Measurements from ENCODE around the gene PLSCR4. TPM values are rescaled to one million over a fixed set of nuclear protein-coding genes. Genes with fewer than 3 reads are reported as not detected.

Gene PLSCR4
- total RNA-seq, 1 experiment from 2014 or later = 3.5 TPM

DNA sequence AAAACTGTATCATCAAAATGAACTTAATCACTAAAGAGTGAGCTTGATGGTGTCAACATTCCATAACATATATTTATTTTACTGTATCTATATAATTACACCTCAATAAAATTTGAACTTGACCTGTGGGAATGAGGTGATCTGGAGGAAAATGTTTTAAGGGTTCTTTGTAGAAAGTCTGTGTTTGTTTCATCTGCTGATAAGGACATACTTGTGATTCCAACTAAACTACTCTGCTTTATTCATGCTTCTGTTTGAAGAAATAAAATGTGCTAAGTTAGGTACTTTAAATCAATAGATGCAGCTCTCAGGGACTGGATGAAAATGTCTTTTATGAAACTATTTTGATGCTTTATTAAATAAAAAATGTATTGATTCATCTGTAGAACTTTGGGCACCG, 78.3 kb downstream of the PLSCR4 start:
- ChIA-PET CTCF (no interaction called here), POLR2A (no interaction called here)
- Histone ChIP-seq H3K4me3 (ENCODE audit: low read depth in 2 of 2, low read length in 2 of 2) (no peak overlapping the region), H3K27me3 (ENCODE audit: control insufficient read depth, insufficient read depth, low read length) (no peaks in the 10 kb centered on the region), H3K36me3 (ENCODE audit: control insufficient read depth, insufficient read depth, low read length) (no peaks in the 10 kb centered on the region), H3K9me3 (ENCODE audit: control insufficient read depth, insufficient read depth, low read depth, low read length) (no peaks in the 10 kb centered on the region), H3K4me1 (ENCODE audit: control insufficient read depth, insufficient read depth, low read length) (peaks cover 8% of the 10 kb centered on the region), H3K27ac (ENCODE audit: low read length) (peak overlapping the region; percentile 68)
- peak; percentile 75 for ATAC-seq
- TF ChIP-seq SIN3A (IDR thresholded peaks at IDR 0.05; ENCODE audit: borderline replicate concordance, insufficient read depth, low read depth, low read length) = no peak
- peak; percentile 89 for TF ChIP-seq TCF7L2 (IDR thresholded peaks at IDR 0.05; ENCODE audit: low read depth, low read length)
- no peak for DNase-seq (ENCODE audit: low read depth, low spot score)
- in situ Hi-C loops (cut with HindIII; ENCODE audit: low pct_unique_long_range_greater_than_20kb, low sequenced_read_pairs) = no loop called here
- BruUV-seq (replicated peaks) = no TSS peak
- intact Hi-C loops (cut with micrococcal nuclease; ENCODE audit: unreplicated experiment) = no loop called here

DNA sequence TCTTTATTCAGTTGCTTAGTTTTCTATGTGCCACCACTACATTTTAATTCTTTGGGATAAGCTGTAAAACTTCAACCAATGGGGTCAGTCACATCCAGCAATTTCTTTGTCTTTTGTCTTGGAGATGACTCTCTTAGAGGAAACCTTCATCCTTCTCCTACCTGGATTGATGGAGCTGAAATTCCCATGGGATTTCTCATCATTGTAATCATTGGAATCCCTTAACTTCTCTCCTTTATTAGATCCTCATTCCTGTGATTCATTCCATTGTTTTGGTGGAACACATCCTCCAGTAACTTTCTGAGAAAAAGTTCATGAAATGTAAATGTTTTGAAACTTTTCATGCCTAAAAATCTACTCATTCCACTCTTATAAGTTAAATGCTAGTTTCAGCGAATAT, 80.3 kb downstream of the PLSCR4 start:
- Histone ChIP-seq H3K27ac (ENCODE audit: low read length) (peak overlapping the region; percentile 5; the same call in 1 of the 2 replicates), H3K9me3 (ENCODE audit: control insufficient read depth, insufficient read depth, low read depth, low read length) (no peaks in the 10 kb centered on the region), H3K4me3 (ENCODE audit: low read depth in 2 of 2, low read length in 2 of 2) (no peak overlapping the region), H3K36me3 (ENCODE audit: control insufficient read depth, insufficient read depth, low read length) (no peaks in the 10 kb centered on the region), H3K4me1 (ENCODE audit: control insufficient read depth, insufficient read depth, low read length) (peaks cover 28% of the 10 kb centered on the region), H3K27me3 (ENCODE audit: control insufficient read depth, insufficient read depth, low read length) (no peaks in the 10 kb centered on the region)
- TF ChIP-seq POLR2AphosphoS5 (IDR thresholded peaks at IDR 0.05; ENCODE audit: low read depth, low read length) (no peak), TCF7L2 (IDR thresholded peaks at IDR 0.05; ENCODE audit: low read depth, low read length) (no peak), SIN3A (IDR thresholded peaks at IDR 0.05; ENCODE audit: borderline replicate concordance, insufficient read depth, low read depth, low read length) (no peak)
- TF ChIP-seq, protein P1, sequence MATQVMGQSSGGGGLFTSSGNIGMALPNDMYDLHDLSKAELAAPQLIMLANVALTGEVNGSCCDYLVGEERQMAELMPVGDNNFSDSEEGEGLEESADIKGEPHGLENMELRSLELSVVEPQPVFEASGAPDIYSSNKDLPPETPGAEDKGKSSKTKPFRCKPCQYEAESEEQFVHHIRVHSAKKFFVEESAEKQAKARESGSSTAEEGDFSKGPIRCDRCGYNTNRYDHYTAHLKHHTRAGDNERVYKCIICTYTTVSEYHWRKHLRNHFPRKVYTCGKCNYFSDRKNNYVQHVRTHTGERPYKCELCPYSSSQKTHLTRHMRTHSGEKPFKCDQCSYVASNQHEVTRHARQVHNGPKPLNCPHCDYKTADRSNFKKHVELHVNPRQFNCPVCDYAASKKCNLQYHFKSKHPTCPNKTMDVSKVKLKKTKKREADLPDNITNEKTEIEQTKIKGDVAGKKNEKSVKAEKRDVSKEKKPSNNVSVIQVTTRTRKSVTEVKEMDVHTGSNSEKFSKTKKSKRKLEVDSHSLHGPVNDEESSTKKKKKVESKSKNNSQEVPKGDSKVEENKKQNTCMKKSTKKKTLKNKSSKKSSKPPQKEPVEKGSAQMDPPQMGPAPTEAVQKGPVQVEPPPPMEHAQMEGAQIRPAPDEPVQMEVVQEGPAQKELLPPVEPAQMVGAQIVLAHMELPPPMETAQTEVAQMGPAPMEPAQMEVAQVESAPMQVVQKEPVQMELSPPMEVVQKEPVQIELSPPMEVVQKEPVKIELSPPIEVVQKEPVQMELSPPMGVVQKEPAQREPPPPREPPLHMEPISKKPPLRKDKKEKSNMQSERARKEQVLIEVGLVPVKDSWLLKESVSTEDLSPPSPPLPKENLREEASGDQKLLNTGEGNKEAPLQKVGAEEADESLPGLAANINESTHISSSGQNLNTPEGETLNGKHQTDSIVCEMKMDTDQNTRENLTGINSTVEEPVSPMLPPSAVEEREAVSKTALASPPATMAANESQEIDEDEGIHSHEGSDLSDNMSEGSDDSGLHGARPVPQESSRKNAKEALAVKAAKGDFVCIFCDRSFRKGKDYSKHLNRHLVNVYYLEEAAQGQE (IDR thresholded peaks at IDR 0.05; ENCODE audit: insufficient read depth in 1 of 2, low read depth in 2 of 2, low read length in 1 of 2) = no peak
- TF ChIP-seq, protein P2, sequence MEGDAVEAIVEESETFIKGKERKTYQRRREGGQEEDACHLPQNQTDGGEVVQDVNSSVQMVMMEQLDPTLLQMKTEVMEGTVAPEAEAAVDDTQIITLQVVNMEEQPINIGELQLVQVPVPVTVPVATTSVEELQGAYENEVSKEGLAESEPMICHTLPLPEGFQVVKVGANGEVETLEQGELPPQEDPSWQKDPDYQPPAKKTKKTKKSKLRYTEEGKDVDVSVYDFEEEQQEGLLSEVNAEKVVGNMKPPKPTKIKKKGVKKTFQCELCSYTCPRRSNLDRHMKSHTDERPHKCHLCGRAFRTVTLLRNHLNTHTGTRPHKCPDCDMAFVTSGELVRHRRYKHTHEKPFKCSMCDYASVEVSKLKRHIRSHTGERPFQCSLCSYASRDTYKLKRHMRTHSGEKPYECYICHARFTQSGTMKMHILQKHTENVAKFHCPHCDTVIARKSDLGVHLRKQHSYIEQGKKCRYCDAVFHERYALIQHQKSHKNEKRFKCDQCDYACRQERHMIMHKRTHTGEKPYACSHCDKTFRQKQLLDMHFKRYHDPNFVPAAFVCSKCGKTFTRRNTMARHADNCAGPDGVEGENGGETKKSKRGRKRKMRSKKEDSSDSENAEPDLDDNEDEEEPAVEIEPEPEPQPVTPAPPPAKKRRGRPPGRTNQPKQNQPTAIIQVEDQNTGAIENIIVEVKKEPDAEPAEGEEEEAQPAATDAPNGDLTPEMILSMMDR (IDR thresholded peaks at IDR 0.05) = no peak
- POLR2A ChIA-PET = no interaction called here
- BruUV-seq (replicated peaks) = no TSS peak
- in situ Hi-C loops (cut with HindIII; ENCODE audit: low pct_unique_long_range_greater_than_20kb, low sequenced_read_pairs) = no loop called here
- intact Hi-C loops (cut with micrococcal nuclease; ENCODE audit: unreplicated experiment) = no loop called here
- no peak for DNase-seq (ENCODE audit: low read depth, low spot score)
- no peak for ATAC-seq
- CTCF ChIA-PET = no interaction called here

DNA sequence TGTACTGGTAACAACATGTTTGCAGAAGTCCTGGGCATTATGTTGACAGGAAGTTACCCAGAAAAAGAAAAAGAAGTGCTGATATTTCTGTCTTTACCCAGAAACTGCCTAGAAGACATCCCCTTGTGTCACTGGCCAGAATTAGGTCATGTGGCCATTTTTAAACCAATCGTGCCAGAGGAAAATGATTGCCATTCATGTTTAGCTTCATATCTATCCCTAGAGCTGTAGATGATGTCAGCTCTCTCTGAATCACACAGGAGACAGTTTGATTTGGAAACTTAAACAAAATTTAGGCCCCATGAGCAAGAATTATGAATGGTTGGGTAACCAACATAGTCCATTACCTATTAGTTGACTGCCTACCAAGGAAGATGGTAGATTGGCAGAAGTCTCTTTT, 81.0 kb downstream of the PLSCR4 start:
- no peak for TF ChIP-seq POLR2AphosphoS5 (IDR thresholded peaks at IDR 0.05; ENCODE audit: low read depth, low read length)
- TF ChIP-seq, protein P1 (IDR thresholded peaks at IDR 0.05; ENCODE audit: insufficient read depth in 1 of 2, low read depth in 2 of 2, low read length in 1 of 2) = no peak
- TF ChIP-seq, protein P2 (IDR thresholded peaks at IDR 0.05) = no peak
- no peak for TF ChIP-seq SIN3A (IDR thresholded peaks at IDR 0.05; ENCODE audit: borderline replicate concordance, insufficient read depth, low read depth, low read length)
- TF ChIP-seq TCF7L2 (IDR thresholded peaks at IDR 0.05; ENCODE audit: low read depth, low read length) = no peak
- H3K9me3 ChIP-seq (ENCODE audit: control insufficient read depth, insufficient read depth, low read depth, low read length) = no peaks in the 10 kb centered on the region
- BruUV-seq (replicated peaks) = no TSS peak
- H3K4me1 ChIP-seq (ENCODE audit: control insufficient read depth, insufficient read depth, low read length) = peaks cover 35% of the 10 kb centered on the region
- ATAC-seq (no peak), DNase-seq (ENCODE audit: low read depth, low spot score) (no peak)
- no peak overlapping the region for H3K4me3 ChIP-seq (ENCODE audit: low read depth in 2 of 2, low read length in 2 of 2)
- no peaks in the 10 kb centered on the region for H3K27me3 ChIP-seq (ENCODE audit: control insufficient read depth, insufficient read depth, low read length)
- in situ Hi-C loops (cut with HindIII; ENCODE audit: low pct_unique_long_range_greater_than_20kb, low sequenced_read_pairs) (no loop called here), intact Hi-C loops (cut with micrococcal nuclease; ENCODE audit: unreplicated experiment) (no loop called here)
- H3K27ac ChIP-seq (ENCODE audit: low read length) = peak overlapping the region; percentile 32; the same call in 1 of the 2 replicates
- no peaks in the 10 kb centered on the region for H3K36me3 ChIP-seq (ENCODE audit: control insufficient read depth, insufficient read depth, low read length)
- ChIA-PET CTCF (no interaction called here), POLR2A (no interaction called here)
